Calu3 (cell line): ENCODE measurements around the gene CARM1. TPM values are rescaled to one million over a fixed set of nuclear protein-coding genes. Genes with fewer than 3 reads are reported as not detected.

Source experiments
- BruUV-seq: library from RNA; stranded (reverse); fragments of 400-500 nt; replicated peaks from 2 replicates; lab custom pipeline; 2021; lab: Mats Ljungman, UMichigan
- CTCF ChIA-PET: fragments of 300-600 bp; sonication (Branson Sonifier 250); formaldehyde crosslinking; loops from one replicate; lab custom pipeline; 2022; ENCODE audit warnings: antibody characterized with exemption; lab: Charles Lee
- DNase-seq: peaks from one replicate; pipeline ENCODE4 v3.0.0; 2022
- H3K27ac Mint-ChIP-seq: one replicate; pipeline ENCODE4 v1.8.0; 2022; ENCODE audit warnings: mixed read lengths; ENCODE audit not compliant: unreplicated experiment
- H3K27me3 Mint-ChIP-seq: one replicate; pipeline ENCODE4 v1.8.0; 2022; ENCODE audit warnings: mixed read lengths; ENCODE audit not compliant: unreplicated experiment
- H3K36me3 Mint-ChIP-seq: one replicate; pipeline ENCODE4 v1.8.0; 2022; ENCODE audit warnings: mild to moderate bottlenecking, moderate library complexity, mixed read lengths; ENCODE audit not compliant: insufficient read depth, unreplicated experiment
- H3K4me1 Mint-ChIP-seq: one replicate; pipeline ENCODE4 v1.8.0; 2022; ENCODE audit warnings: mild to moderate bottlenecking, low read depth, mixed read lengths; ENCODE audit not compliant: unreplicated experiment
- H3K4me3 Mint-ChIP-seq: one replicate; pipeline ENCODE4 v1.8.0; 2022; ENCODE audit warnings: mild to moderate bottlenecking, low read depth, moderate library complexity, mixed read lengths; ENCODE audit not compliant: unreplicated experiment
- H3K9me3 Mint-ChIP-seq: one replicate; pipeline ENCODE4 v1.8.0; 2022; ENCODE audit warnings: low read depth, mixed read lengths; ENCODE audit not compliant: unreplicated experiment
- CTCF ChIP-seq: fragments of 200-600 bp; IDR thresholded peaks from one replicate; pipeline ENCODE4 v1.8.0; 2022; ENCODE audit warnings: antibody characterized with exemption; ENCODE audit not compliant: unreplicated experiment
- intact Hi-C: fragments of 100-400 bp; cut with micrococcal nuclease; formaldehyde crosslinking; loops from one replicate; pipeline ENCODE4 v1.10.0; 2022; ENCODE audit not compliant: unreplicated experiment
- total RNA-seq: library from RNA; stranded (reverse); gene quantifications from 2 replicates; pipeline ENCODE4 v1.2.3, GENCODE V29; 2022

The CARM1 gene
- total RNA-seq, 1 experiment from 2014 or later = 32.8 TPM

- Mint-ChIP-seq H3K4me3 (no peak overlapping the region), H3K27me3 (no peaks in the 10 kb centered on the region), H3K9me3 (no peaks in the 10 kb centered on the region), H3K36me3 (peaks cover 19% of the 10 kb centered on the region), H3K4me1 (no peaks in the 10 kb centered on the region), H3K27ac (no peak overlapping the region)
- no peak for TF ChIP-seq CTCF
- CTCF ChIA-PET = no interaction called here
- BruUV-seq = no TSS peak
- intact Hi-C loops = no loop called here
- no peak for DNase-seq
Observed at GRCh38 chr19:10911579-10912363, 40.4 kb downstream of the CARM1 start.

DNA sequence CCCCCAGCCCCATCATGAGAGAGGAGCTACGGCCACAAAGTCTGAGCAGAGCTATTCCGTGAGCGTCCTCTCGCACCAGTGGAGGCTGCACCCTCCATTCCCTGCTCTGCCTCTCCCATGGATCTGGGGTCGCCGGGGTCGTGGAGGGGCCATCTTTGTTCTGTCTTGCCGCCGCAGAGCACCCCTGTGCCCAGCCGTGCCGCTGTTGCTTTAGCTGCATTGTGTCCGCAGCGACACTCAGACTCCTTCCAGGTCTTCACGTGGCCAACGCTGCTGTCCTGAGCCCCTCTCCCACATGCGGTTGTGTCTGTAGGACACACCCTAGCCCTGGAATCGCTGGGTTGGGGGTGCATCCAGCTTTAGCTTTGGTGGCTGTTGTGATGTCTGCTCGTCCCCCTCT lies 41.3 kb downstream of the CARM1 start:
- peaks cover 19% of the 10 kb centered on the region for H3K36me3 Mint-ChIP-seq
- no peak overlapping the region for H3K27ac Mint-ChIP-seq
- H3K9me3 Mint-ChIP-seq = no peaks in the 10 kb centered on the region
- intact Hi-C loops = no loop called here
- H3K27me3 Mint-ChIP-seq = no peaks in the 10 kb centered on the region
- H3K4me3 Mint-ChIP-seq = no peak overlapping the region
- no peak for DNase-seq
- H3K4me1 Mint-ChIP-seq = no peaks in the 10 kb centered on the region
- CTCF ChIA-PET = interaction anchor here (0.7 kb wide), 1 partner anchor 82 kb away, joined by 4 read pairs; no protein-coding TSS in a partner anchor
- no TSS peak for BruUV-seq
- no peak for TF ChIP-seq CTCF

DNA sequence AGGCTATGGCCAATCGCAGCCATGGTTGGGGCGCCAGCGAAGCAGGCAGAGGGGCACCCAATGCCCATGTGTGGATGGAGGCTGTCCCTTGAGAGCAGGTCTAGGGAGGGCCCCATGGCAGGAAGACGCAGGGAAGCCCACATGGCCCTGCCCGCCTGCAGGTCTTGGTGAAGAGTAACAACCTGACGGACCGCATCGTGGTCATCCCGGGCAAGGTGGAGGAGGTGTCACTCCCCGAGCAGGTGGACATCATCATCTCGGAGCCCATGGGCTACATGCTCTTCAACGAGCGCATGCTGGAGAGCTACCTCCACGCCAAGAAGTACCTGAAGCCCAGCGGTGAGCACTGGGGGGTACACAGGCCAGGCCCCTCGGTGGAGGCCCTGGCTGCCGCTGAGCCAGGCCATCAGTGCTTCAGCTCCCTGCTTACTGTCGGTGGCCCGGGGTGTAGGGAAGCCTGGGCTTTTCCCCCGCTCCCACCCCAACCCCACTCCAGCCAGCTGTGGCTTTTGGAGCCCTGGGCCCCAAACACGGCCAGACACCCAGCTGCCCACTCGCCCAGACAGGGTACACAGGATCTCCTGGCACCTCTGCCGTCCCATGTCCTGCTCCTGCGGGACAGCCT lies 42.5 kb downstream of the CARM1 start:
- intact Hi-C loops = no loop called here
- Mint-ChIP-seq H3K27ac (no peak overlapping the region), H3K4me1 (no peaks in the 10 kb centered on the region), H3K27me3 (no peaks in the 10 kb centered on the region), H3K4me3 (no peak overlapping the region), H3K36me3 (peaks cover 24% of the 10 kb centered on the region), H3K9me3 (no peaks in the 10 kb centered on the region)
- BruUV-seq = no TSS peak
- TF ChIP-seq CTCF = no peak
- CTCF ChIA-PET = interaction anchor here (0.6 kb wide), 1 partner anchor 24 kb away, joined by 5 read pairs; no protein-coding TSS in a partner anchor
- no peak for DNase-seq

- no peak overlapping the region for H3K4me3 Mint-ChIP-seq
- peaks cover 29% of the 10 kb centered on the region for H3K36me3 Mint-ChIP-seq
- no peak for DNase-seq
- H3K27me3 Mint-ChIP-seq = no peaks in the 10 kb centered on the region
- no peak overlapping the region for H3K27ac Mint-ChIP-seq
- no peak for TF ChIP-seq CTCF
- CTCF ChIA-PET = interaction anchor here (0.5 kb wide), 1 partner anchor 95 kb away, joined by 4 read pairs; no protein-coding TSS in a partner anchor
- H3K9me3 Mint-ChIP-seq = no peaks in the 10 kb centered on the region
- H3K4me1 Mint-ChIP-seq = no peaks in the 10 kb centered on the region
- BruUV-seq = no TSS peak
- intact Hi-C loops = no loop called here
Observed at GRCh38 chr19:10915130-10916091, 44.1 kb downstream of the CARM1 start.
